Pulmonary artery endothelial cell (primary cell): ENCODE measurements around the gene ACSS3. TPM values are rescaled to one million over a fixed set of nuclear protein-coding genes. Genes with fewer than 3 reads are reported as not detected.

ENCODE experiments used
- DNase-seq: peaks from one replicate; pipeline ENCODE4 v3.0.0-alpha.2; 2011; ENCODE audit warnings: low read depth, low spot score
- total RNA-seq: library from RNA; depleted of rRNA; stranded (reverse); fragments of >200 nt; gene quantifications from 2 replicates; pipeline ENCODE4 v1.2.3, GENCODE V29; 2014

The ACSS3 gene
- total RNA-seq, 1 donor from 2014 or later, result 0.07 TPM

DNA sequence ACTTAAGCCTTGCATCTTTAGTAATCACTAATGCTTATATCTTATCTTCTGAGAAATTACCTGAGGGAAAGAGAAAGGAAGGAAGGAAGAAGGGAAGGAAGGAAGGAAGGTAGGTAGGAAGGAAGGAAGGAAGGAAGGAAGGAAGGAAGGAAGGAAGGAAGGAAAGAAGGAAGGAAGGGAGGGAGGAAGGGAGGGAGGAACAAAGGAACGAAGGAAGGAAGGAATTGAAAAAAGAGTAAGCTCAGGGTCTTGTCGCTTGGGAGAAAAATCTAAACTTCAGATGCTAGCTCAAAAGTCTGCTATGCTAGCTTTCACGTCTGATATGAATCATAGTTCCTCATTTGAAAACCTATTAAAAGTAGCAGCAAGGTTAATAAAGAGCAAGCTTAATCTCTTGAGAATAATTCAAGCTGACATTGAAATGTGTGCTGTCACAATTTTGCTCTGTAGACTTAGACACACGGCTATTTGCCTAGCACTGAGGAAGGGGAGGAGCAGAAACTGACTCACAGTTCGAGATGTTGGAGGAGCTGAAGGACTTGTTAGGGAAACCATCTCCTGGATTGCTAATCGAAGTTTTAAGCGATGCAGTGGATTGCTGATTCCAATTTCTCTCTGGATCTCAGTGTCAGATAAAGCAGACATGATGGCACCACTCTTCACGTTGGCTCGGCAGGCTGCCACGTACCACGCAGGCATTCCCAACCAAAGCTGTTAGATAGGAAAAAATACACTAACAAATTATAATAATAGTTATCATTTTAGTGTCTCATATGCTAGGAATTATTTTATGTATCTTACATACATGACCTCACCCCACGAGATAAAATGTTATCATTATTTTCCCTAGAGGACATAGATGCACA, 216.7 kb downstream of the ACSS3 start:
- no peak for DNase-seq

- DNase-seq, result no peak
Observed at GRCh38 chr12:81295251-81295650, 217.4 kb downstream of the ACSS3 start.

DNA sequence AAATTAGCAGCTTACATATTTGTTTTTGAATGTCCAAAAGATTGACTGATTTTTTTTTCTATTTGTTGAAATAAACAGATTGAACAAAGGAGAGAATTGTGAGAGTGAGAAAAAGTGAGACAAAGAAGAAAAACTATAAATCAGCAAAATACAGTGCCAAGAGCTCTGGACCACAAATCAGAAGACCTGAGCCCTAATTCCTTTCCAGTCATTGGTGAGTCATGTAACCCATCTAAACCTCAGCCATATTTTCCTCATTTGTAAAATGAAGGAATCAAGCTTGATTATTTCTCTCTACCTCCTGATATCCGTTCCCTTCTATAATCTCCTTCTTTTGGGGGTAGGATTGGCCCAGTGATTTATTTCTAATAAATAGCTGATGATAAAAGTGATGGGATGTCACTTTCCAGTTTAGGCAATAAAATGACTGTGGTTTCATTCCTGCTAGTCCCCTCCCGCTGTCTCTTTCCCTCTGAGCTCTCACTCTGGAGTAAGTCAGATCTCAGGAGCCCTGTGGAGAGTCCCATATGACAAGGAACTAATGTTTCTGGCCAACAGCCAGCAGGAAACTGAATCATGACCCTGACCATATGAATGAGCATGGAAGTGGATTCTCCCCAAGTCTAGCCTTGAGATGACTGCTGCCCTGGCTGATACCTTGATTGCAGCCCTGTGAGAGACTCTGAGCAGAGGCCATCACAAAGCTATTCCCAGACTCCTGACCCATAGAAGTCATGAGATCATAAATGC, 218.9 kb downstream of the ACSS3 start:
- DNase-seq, result no peak

DNA sequence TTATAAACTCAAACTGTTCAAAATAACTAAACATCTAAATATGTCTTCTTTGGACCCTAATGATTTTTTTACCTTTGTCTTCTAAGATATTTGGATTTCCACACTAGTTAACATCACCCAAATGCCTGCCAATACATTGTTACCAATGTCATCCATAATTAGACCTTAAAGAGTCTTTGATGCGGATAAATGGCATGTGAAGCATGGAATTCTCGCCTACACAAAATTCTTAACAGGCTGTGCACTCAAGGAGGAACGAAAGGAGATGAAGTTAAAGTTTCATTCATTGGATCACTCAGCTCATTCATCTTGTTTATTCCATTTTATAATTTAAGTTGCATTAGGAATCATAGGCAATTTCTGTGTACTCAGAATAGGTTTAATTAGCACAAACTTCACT, 219.7 kb downstream of the ACSS3 start:
- no peak for DNase-seq

GRCh38 chr12:81300454-81300853, 222.6 kb downstream of the ACSS3 start:
- DNase-seq, result no peak

DNA sequence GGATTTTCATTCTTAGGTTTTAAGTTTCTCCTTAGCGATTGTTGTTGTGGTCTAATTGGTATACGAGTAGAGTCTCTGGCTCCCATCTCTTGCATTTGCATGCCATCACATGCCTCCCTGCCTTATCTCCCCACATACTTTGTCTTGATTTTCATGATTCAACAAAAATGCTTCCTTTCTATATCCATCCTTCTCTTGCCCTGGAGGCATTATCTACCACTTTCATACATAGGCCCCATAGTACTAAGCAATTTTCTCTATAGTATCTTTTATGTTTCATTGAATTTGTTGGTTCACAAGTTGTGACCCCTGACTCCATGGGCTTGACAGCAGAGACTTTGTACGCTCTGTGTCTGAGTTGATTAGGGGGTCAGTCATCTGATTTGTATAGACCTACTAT, 226.1 kb downstream of the ACSS3 start:
- no peak for DNase-seq

Other genes with a start within 250 kb of the ACSS3 start
- 0.07 and 0.11 TPM in 2 replicates for gene LIN7A, start 140.1 kb upstream of the ACSS3 start, total RNA-seq